Activated CD4-positive, alpha-beta T cell treated with anti-CD3 and anti-CD28 coated beads, Interleukin-2, amount 50 U/mL, for 48 hours (primary cell): ENCODE data around the gene MAP2K1.

Source experiments
- DNase-seq, 2 experiments: peaks; one replicate each; pipeline ENCODE4 v3.0.0-alpha.2; 2020

MAP2K1 gene

DNA sequence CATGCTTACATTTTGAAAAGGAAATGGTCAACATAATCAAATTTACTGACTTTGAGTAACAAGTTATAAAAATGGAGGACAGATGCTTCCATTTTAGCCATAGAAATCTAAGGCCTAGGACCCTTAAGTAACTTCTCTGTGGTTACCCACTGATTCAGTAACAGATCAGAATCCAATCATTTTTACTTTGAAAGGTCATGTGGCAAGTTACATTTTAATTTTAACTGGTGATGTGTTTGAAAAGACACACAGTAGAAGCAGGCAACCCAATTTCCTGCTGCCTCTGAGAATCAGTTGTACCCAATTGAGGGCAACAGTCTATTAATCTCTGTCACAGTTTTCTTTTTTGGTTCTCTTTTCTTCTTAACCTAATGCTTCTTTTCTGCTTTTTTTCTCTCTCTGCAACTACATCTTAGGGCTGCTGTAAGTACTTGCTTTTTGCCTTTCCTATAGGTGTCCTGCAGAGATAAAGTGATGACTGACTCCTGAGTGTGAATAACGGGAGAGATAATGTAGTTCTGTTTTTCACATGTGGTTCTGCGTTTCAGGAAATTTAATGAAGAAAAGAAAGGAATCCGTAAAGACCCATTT is 121.7 kb downstream of the MAP2K1 start:
- no peak for DNase-seq

DNA sequence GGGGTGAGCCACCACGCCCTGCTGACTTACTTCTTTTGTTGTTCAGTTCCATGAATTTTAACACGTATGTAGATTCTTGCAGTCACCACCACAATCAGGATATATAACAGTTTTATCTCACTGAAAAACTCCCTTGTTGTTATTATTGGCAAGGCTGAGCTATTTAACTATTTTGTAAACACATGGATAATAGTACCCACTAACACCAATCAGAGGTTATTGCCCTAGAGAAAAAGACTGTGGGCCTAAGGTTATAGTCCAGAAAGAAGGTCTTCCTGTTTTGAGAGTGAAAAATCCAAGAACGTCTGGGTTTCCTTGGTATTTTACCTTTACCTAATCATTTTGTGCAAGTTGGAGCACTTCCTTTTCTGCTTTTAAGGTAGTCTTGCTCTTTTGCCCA is 127.9 kb downstream of the MAP2K1 start:
- no peak for DNase-seq

DNA sequence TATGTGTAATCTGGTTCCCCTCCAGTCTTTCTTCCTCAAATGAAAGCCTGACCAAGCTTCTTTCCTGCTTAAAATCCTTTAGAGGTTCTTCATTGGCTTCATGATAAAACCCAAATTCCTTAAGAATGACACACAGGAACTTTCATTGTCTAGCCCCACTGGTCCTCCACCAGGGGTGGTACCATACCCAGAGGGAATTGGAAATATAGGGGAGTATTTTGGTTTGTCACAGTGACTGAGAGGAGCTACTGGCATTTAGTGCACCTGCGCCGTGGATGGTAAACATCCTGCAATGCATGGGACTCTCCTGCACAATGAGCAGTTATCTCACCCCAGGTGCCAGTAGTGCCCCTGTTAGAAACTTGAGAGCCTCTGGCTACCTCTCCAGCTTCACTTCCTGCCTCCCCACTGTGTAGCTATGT is 129.2 kb downstream of the MAP2K1 start:
- no peak for DNase-seq

DNA sequence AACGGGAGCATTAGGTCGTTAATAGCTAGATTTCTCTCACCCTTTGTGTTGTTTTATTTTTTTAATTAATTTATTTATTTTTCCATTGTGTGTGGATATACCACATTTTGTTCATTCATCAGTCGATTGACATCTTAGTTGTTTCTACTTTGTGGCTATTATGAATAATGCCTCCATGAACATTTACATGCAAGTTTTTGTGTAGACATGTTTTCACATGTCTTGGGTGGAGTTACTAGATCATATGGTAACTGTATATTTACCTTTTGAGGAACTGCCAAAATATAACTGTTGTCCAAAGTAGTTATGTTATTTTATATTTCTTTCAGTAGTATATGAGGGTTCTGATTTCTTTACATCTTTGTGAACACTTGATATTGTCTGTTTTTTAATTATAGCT is 137.2 kb downstream of the MAP2K1 start:
- no peak for DNase-seq

DNA sequence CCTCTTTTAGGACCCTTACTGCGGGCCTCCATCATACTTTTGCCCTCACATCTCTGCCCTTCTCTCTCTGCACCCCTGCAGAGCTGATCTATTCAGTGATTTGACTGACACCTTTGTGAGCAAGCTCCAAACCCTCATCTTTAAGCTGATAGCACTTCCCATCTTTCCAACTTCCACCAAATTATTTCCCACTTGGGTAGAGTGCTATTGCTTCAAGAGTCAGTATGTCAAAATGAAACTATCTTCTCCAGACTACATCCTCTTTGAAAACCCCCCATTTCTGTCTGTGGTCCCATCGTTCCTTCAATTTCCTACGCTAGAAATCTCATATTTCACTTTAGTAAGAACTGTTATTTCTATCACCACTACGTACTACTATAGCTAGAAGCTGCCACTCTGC is 138.1 kb downstream of the MAP2K1 start:
- no peak for DNase-seq

DNA sequence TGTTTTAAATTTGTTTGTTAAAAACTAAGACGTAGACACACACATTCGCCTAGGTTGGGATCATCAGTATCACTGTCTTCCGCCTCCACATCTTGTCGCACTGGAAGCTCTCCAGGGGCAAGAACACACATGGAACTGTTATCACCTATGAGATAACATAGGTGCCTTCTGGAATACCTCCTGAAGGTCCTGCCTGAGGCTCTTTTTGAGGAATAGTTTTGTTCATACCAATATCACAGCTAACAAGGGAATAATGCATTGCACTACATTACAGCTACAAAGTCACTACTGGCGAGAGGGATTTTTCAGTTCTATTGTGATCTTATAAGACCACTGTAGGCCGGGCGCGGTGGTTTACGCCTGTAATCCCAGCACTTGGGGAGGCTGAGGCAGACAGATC is 148.3 kb downstream of the MAP2K1 start:
- DNase-seq, result no peak
